Astrocyte of the cerebellum (primary cell): ENCODE data around the gene PDZK1IP1.

Source experiments
- DNase-seq: peaks from one replicate; pipeline ENCODE4 v3.0.0-alpha.2; 2011; ENCODE audit warnings: low read depth
- H3K4me3 ChIP-seq: 2 replicates; pipeline ENCODE4 v1.5.1; 2011; ENCODE audit warnings: mild to moderate bottlenecking, low read depth, low read length, moderate library complexity
- in situ Hi-C: cut with HindIII; loops from 2 replicates; pipeline ENCODE4 v1.10.0; 2017; ENCODE audit warnings: low sequenced_read_pairs
- TF ChIP-seq, protein P1 (sequence below): IDR thresholded peaks from 2 replicates; pipeline ENCODE4 v1.5.1; 2012; ENCODE audit warnings: low read length, low read depth, moderate library complexity, mild to moderate bottlenecking; ENCODE audit errors: missing control alignments

The PDZK1IP1 gene

DNA sequence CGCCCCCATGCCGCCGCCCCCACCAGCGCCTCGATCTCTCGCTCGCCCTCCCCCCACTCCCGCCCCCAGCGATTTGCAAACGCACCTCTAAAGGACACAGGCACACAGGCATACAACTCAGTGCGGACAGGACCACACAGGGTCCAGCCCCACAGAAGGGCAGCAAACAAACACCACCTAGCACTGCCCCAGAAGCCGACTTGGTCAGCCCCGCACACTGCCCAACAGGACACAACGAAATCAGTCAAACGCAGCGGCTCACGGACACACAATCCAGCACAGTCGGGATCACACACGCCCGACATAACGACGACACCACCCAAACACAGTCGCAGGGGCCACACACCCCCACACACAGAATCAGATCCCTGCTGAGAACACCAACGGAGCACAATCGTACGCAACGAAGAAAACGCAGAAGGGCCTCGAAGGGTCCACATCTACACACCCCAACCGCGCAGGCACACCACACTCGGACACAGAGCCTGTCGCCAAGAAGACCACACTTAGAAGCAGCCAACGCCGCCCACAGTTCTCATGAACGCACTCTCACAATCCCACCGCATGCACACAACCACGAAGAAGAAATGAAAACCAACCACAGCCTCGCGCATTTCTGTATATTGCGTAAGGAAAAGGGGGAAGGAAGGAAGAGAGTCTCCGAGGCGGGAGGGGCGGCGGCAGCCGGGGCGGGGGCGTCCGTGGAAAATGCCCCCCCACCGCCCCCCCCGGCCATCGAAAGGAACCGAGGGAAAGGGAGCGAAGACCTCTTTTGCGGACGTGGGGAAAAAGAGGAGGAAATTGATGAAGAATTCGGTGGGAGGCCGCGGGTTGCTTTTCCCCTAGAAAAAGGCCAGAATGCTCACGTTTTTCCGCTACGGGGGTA, 41.7 kb upstream of the PDZK1IP1 start:
- TF ChIP-seq, protein P1, sequence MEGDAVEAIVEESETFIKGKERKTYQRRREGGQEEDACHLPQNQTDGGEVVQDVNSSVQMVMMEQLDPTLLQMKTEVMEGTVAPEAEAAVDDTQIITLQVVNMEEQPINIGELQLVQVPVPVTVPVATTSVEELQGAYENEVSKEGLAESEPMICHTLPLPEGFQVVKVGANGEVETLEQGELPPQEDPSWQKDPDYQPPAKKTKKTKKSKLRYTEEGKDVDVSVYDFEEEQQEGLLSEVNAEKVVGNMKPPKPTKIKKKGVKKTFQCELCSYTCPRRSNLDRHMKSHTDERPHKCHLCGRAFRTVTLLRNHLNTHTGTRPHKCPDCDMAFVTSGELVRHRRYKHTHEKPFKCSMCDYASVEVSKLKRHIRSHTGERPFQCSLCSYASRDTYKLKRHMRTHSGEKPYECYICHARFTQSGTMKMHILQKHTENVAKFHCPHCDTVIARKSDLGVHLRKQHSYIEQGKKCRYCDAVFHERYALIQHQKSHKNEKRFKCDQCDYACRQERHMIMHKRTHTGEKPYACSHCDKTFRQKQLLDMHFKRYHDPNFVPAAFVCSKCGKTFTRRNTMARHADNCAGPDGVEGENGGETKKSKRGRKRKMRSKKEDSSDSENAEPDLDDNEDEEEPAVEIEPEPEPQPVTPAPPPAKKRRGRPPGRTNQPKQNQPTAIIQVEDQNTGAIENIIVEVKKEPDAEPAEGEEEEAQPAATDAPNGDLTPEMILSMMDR, result no peak
- peak overlapping the region; percentile 21 for H3K4me3 ChIP-seq
- in situ Hi-C loops, result no loop called here
- peak; percentile 9 for DNase-seq

DNA sequence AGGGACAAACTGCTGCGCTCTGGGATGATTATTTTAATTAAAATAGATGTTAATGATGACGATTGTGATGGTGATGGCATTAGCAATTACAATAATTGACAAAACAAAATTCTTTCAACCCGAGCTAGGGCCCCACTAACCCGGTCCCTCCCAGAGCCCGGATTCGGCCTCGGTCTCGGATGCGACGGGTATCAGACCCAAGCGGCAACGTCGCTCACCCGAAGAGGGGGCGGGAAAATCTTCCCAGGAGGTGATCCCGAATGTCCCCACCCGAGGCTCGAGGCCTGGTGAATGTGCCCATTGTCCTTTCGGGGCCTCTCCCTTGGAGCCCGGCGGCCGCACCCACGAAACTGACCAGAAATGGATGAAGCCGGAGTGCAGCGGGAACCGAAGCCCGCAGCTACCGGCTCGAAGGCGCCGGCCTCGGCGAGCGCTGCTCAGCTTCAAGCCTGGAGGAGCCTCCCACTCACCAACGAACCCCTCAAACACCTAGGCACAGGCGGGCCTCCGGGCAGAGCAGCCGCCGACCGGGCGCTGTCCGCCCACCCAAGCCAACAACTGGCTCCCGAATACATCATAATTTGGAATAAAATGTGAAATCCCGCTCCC, 41.0 kb upstream of the PDZK1IP1 start:
- no peak overlapping the region for H3K4me3 ChIP-seq
- in situ Hi-C loops, result no loop called here
- DNase-seq, result no peak
- TF ChIP-seq, protein P1, result no peak

DNA sequence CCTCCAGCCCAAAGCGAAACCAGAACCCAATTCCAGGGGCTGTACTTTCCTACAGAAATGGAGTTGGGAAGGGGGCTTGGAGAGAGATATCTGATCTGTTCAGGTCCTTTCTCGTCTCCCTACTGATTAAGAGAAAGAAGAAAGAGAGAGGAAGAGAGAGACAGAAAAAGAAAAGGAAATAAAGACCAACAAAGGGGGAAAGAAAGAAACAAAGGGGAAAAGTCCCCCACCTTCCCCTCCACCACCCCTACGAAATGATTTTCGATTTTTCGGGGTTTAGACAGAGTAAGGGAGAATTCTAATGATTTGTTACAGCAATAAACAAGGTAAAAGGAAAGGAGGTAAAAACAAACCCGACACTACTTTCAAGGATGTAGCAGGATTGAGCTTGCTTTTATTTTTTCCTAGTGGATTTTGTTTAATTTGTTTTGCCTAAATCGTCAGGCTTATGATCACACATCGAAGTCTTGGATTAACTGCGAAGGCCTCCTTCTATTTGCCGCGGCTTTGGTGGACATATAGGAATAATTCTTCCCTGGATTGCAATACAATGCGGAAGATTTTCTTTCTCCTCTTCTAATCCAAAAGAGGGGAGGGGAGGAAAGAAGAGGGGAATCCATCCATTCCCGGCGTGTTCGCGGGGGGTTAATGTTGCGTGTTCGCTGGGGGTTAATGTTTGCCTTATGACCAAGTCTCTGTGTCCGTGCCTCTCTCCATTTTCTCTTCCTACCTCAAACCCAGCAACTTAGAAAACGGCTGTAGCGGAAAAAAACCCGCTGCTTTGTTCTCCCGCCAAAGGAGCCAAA, 40.3 kb upstream of the PDZK1IP1 start:
- TF ChIP-seq, protein P1, result no peak
- H3K4me3 ChIP-seq, result no peak overlapping the region
- no peak for DNase-seq
- in situ Hi-C loops, result no loop called here

DNA sequence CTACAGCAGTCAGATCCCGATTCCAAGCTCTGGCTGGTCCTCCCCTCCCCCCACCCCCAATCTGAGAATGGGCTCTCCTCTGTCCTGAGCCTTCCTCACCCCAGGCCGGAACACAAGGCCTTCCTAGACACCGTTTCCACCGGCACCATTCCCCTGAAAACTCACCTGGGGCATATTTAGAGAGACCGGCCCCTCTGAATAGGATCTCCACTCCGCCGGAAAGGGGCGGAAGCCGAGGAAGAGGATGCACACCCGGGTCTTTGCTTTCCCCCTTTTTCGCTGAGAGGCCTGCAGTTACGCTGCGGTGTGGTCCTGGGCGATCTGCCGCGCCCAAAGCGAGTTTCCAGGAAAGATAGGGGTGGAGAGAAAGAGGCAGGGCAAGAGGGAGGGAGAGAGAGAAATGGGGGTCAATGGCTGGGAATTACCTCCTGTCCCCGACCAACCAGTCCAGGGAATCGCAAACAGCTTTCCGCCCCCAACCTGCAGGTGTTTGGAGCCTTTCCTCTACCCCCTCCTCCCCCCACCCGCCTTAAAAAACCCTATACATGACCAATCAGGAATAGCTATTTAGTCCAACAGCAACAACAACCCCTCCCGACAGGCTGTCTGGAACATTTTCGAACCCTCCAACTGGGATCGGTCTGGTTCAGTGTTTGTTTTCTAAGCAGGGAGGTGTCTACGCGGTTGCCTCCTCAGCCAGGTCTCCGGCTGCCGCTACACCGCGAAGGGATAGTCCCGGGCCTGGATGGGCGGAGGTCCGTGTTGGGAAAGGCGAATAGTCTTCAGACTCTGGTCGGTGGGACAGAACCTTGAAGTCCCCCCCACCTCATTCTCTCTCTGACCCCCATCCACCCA, 39.4 kb upstream of the PDZK1IP1 start:
- in situ Hi-C loops, result no loop called here
- H3K4me3 ChIP-seq, result no peak overlapping the region
- no peak for DNase-seq
- TF ChIP-seq, protein P1, result no peak

DNA sequence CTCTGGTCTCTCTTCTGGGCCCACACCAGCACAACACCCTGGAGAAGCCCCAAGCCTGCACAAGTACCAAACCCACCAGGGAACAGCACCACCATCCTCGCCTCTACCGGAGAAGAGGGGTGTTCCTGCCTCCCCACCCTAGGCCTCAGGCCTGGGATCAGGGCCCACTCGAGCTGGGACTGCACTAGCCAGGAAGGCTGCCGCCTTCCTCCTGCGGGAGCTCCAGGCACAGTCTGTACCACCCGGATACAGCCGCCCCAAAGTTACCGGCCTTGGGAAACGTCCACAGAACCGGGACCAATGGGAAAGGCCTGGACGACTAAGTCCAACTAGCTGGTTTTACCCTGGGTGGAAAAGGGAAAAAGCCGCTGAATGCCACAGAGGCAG, 38.8 kb upstream of the PDZK1IP1 start:
- no peak for DNase-seq
- TF ChIP-seq, protein P1, result no peak
- H3K4me3 ChIP-seq, result no peak overlapping the region
- in situ Hi-C loops, result no loop called here
